GM21528 (cell line): ENCODE measurements around the gene DRC3.
"Not testable (repeated sequence)": the region's sequence is repeated elsewhere in the genome, so short reads cannot be mapped to it uniquely, and the experiment has no call there.

Source experiments
- ATAC-seq: cut with Tn5 transposase; IDR thresholded peaks from one replicate; pipeline ENCODE4 v1.9.1; 2021; ENCODE audit warnings: mild to moderate bottlenecking, moderate library complexity; ENCODE audit not compliant: unreplicated experiment, low FRiP score

DRC3 gene

DNA sequence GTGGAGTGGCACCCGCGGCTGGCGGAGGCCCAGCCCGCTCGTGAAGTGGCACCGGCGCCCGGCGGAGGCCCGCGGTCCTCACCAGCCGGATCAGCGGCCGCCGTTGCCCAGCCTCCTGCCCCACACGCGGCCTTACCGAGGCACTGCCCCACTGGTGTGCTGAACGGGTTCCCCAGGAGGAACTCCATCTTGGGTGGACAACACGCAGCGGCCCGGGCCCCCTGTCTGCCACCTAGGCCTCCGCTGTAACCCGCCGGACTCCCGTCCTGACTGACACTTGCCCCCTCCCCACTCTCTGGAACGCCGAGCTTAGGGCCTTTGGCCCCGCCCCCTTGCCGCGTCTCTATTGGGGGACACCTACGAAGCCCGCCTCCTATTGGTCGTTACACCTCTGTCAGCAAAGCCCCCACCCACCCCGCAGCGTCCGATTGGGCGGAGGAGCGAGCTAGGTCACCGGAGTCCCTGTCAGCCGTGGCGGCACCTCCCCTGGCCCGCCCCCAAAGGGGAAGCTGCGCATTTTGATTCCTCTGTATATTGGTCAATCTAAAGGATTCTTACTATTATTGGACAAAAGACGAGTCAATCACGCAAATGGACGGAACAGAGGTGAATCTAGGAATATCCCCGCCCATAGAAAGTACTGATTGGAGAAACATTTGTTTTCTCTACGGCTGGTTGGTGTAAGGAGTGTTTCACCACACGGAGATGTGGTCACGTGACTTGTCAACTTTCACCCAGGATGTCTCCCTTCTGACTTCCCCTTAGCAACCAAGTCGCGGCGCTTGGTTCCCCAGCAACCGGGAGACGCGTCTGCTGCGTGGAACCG is at the start of gene DRC3, which contains the start of gene TOM1L2:
TSS of gene DRC3 (plus strand) at position 737 of the 826 bp plus-strand sequence. CDS start 4,737 bp downstream, outside the sequence.
TSS of gene TOM1L2 (minus strand) at position 275 of the 826 bp plus-strand sequence. CDS start at position 188, 87 bp downstream.
- peak; percentile 92 for ATAC-seq

DNA sequence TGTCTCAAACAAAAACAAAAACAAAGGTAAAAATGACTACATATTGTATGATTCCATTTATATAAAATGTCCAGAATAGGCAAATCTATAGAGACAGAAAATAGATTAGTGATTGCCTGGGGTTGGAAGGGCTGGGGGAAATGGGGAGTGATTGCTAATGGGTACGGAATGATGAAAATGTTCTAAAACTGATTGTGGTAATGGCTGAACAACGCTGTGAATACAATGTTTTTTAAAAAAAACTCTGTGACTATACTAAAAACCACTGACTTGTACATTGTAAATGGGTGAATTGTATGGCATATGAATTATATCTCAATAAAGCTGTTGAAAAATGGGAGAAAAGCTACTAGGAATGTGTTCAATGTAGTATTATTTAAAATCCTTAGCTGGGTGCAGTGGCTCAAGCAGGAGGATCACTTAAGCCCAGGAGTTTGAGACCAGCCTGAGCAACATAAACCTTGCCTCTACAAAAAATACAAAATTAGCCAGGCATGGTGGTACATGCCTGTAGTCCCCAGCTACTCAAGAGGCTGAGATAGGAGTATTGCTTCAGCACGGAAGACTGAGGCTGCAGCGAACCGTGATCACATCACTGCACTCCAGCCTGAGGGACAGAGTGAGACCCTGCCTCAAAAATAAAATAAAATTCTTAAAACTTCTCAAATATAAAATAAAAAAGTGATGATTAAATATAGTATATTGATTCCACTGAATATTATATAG is 48.4 kb upstream of the DRC3 start:
- no peak for ATAC-seq

GRCh38 chr17:17924857-17925250 is 47.8 kb upstream of the DRC3 start:
- no peak for ATAC-seq

GRCh38 chr17:17926036-17926435 is 46.6 kb upstream of the DRC3 start:
- ATAC-seq = no peak

DNA sequence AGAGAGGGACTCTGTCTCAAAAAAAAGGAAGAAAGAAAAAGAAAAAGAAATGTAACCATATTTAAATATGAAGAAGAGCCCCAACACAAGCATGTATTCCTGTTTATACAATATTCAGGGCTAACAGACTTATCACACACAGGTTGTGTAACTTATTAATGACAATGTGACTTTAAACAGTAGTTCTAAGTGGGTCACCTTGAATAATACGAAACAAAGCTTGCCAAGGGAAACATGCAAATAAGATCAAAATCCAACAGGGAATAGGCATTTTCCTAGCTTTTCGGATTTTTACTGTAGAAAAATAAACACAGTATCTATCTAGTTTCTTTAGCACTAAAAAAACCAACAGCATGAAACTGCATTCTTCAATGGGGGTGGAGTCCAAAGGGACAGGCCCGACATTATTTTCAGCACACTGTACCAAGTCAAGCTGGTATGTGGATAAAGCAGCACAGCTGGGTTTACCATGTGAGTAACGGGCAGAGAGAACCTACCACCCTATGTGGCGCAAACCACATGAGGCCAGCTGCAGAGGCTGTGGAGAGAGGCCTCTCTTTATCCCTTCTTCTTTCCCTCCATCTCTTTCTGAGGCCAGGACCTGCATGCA is 45.7 kb upstream of the DRC3 start:
- ATAC-seq = no peak

GRCh38 chr17:17928398-17929287 is 44.0 kb upstream of the DRC3 start:
- no peak for ATAC-seq

GRCh38 chr17:17929655-17930380 is 42.8 kb upstream of the DRC3 start:
- ATAC-seq = no peak

- no peak for ATAC-seq
These were observed 42.0 kb upstream of the DRC3 start for GRCh38 chr17:17930674-17931073.

GRCh38 chr17:17931159-17931558 is 41.5 kb upstream of the DRC3 start:
- no peak for ATAC-seq

GRCh38 chr17:17933775-17934174 is 38.9 kb upstream of the DRC3 start:
- no peak for ATAC-seq

GRCh38 chr17:17934214-17934613 is 38.4 kb upstream of the DRC3 start:
- ATAC-seq = no peak

DNA sequence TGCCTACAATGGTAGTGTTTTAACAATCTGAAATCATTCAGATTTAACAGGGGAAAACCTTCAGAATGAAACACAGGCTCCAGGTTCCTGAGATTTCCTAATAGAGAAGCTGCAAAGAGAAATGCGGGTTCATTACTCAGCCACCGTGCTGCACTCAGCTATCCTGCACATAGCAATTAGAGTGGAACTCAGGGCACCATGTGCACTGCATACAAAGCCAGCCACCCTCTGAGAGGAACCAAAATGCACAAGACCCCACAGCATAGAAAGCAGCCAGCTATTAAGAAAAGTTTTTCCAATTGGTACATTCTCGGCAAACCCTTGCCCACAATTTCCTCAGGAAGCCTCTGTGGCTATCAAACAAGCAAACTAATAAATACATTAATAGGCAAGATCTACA is 37.9 kb upstream of the DRC3 start:
- ATAC-seq = no peak

GRCh38 chr17:17935321-17936271 is 37.1 kb upstream of the DRC3 start:
- no peak for ATAC-seq

GRCh38 chr17:17937201-17937853 is 35.3 kb upstream of the DRC3 start:
- ATAC-seq = no peak

- ATAC-seq = no peak
These were observed 34.7 kb upstream of the DRC3 start for GRCh38 chr17:17937958-17938357.

- no peak for ATAC-seq
These were observed 34.1 kb upstream of the DRC3 start for GRCh38 chr17:17938388-17939107.

DNA sequence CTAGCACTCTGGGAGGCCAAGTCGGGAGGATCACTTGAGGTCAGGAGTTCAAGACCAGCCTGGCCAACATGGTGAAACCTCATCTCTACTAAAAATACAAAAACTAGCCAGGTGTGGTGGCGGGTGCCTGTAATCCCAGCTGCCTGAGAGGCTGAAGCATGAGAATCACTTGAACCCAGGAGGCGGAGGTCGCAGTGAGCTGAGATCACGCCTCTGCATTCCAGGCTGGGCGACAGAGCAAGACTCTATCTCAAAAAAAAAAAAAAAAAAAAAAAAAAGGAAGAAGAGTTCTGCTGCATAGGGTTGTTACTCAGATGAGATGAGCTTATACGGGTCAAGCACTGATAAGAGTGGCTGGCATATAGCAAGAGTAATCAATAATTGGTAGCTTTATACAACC is 32.7 kb upstream of the DRC3 start:
- not testable (repeated sequence) for ATAC-seq
